GM19351 (cell line): ENCODE data around the gene LYPD3.

Experiments used
- ATAC-seq: cut with Tn5 transposase; IDR thresholded peaks from one replicate; pipeline ENCODE4 v1.9.1; 2021; ENCODE audit warnings: mild to moderate bottlenecking, moderate library complexity; ENCODE audit not compliant: unreplicated experiment

Gene LYPD3

GRCh38 chr19:43435775-43436174, 29.6 kb downstream of the LYPD3 start:
- no peak for ATAC-seq

GRCh38 chr19:43433689-43434088, 31.7 kb downstream of the LYPD3 start:
- ATAC-seq, result no peak

GRCh38 chr19:43433358-43433673, 32.1 kb downstream of the LYPD3 start:
- no peak for ATAC-seq

- no peak for ATAC-seq
These were observed 34.4 kb downstream of the LYPD3 start for GRCh38 chr19:43430976-43431375.

GRCh38 chr19:43430142-43430710, 35.2 kb downstream of the LYPD3 start:
- no peak for ATAC-seq

GRCh38 chr19:43429395-43429794, 36.0 kb downstream of the LYPD3 start:
- ATAC-seq, result no peak

- no peak for ATAC-seq
These were observed 39.6 kb downstream of the LYPD3 start for GRCh38 chr19:43425567-43426392.

- no peak for ATAC-seq
These were observed 41.6 kb downstream of the LYPD3 start for GRCh38 chr19:43423779-43424178.

- ATAC-seq, result no peak
These were observed 42.7 kb downstream of the LYPD3 start for GRCh38 chr19:43422689-43423066.

GRCh38 chr19:43422000-43422688, 43.3 kb downstream of the LYPD3 start:
- no peak for ATAC-seq

- no peak for ATAC-seq
These were observed 44.5 kb downstream of the LYPD3 start for GRCh38 chr19:43420954-43421353.

- no peak for ATAC-seq
These were observed 48.3 kb downstream of the LYPD3 start for GRCh38 chr19:43416951-43417623.

- no peak for ATAC-seq
These were observed 50.9 kb downstream of the LYPD3 start, which contains the start of gene TEX101 for GRCh38 chr19:43414554-43414953. TEX101 (plus strand) TSS chr19:43414890; CDS start chr19:43415920, 1,030 bp downstream.

- ATAC-seq, result no peak
These were observed 53.0 kb downstream of the LYPD3 start for GRCh38 chr19:43412441-43412840.
